Right ventricle myocardium inferior (tissue), 1 donor: Measurements from ENCODE around the gene PTPRN2. TPM values are rescaled to one million over a fixed set of nuclear protein-coding genes. Genes with fewer than 3 reads are reported as not detected.
"Not testable (repeated sequence)": the region's sequence is repeated elsewhere in the genome, so short reads cannot be mapped to it uniquely, and the experiment has no call there.

Experiments used
- ATAC-seq: fragments of 200-7000 bp; cut with Tn5 transposase; one replicate; pipeline ENCODE4 v1.9.1; 2020; ENCODE audit warnings: mild to moderate bottlenecking, moderate library complexity
- DNase-seq: peaks from one replicate; pipeline ENCODE4 v3.0.0; 2021; ENCODE audit errors: missing footprints
- intact Hi-C: fragments of 100-400 bp; cut with DNase I; formaldehyde crosslinking; loops from one replicate; pipeline ENCODE4 v1.11.0; 2022
- total RNA-seq: library from RNA; stranded (reverse); fragmentation: NEBNext Ultra II Directional; extraction: Animal tissue kit (Norgen Biotek cat#: 25700); gene quantifications from one replicate; pipeline ENCODE4 v1.2.1, GENCODE V29; 2021
- donor health status: DM: no; HTN: yes; CAD: no; lungs with severe emphysema.

Gene PTPRN2
- total RNA-seq, 1 donor from 2014 or later = 1.6 TPM

GRCh38 chr7:158458716-158459282 is 128.8 kb downstream of the PTPRN2 start:
- ATAC-seq = no peak
- intact Hi-C loops = no loop called here
- DNase-seq = no peak

DNA sequence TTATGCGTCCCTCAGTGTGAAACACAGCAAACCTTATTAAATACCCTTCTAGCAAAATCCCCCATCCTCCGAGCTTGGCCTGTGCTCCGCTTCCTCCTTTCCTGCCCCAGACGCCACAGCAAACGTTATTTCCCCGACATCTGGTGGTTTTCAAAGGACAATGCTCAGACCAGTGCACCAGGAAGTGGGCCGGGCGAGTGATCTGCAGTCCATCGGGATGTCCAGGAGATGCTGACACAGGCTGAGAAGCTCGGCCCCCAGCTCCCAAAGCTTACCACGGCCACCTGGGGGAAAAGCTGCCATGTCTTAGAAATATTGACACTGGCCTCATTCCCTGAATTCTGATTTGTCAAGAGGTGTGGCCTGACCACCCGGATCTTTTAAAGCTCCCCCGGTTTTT is 129.5 kb downstream of the PTPRN2 start:
- ATAC-seq (no peak), DNase-seq (no peak)

GRCh38 chr7:158457586-158457985 is 130.0 kb downstream of the PTPRN2 start:
- DNase-seq, ATAC-seq, intact Hi-C loops: not testable (repeated sequence)

More for the DNA sequence above, 129.5 kb downstream of the PTPRN2 start:
- intact Hi-C loops = no loop called here

GRCh38 chr7:158454631-158455030 is 133.0 kb downstream of the PTPRN2 start:
- ATAC-seq (no peak), DNase-seq (no peak)
- intact Hi-C loops = no loop called here

- DNase-seq = no peak
- ATAC-seq = no peak
Observed at GRCh38 chr7:158453663-158454062, 134.0 kb downstream of the PTPRN2 start.

DNA sequence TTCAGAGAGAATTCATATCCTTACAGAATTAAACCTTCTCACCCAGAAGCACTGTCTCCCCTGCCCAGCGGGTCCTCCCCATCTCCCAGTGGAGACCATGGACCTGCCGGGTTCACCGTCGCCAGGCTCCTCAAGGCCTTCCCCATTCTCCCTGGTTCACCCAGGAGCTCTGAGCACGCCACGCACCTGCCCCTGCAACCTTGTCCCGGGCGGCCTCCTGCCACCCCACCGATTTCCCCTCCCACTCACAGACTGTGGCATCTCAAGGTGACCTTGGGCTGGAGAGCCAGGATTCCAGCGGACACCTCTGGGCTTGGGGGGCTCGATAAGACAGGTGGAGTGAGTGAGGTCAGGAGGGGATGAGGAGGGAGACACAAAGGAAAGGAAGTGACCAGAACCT is 135.3 kb downstream of the PTPRN2 start:
- intact Hi-C loops = no loop called here
- DNase-seq (no peak), ATAC-seq (no peak)

More at GRCh38 chr7:158453663-158454062, 134.0 kb downstream of the PTPRN2 start:
- intact Hi-C loops = no loop called here

DNA sequence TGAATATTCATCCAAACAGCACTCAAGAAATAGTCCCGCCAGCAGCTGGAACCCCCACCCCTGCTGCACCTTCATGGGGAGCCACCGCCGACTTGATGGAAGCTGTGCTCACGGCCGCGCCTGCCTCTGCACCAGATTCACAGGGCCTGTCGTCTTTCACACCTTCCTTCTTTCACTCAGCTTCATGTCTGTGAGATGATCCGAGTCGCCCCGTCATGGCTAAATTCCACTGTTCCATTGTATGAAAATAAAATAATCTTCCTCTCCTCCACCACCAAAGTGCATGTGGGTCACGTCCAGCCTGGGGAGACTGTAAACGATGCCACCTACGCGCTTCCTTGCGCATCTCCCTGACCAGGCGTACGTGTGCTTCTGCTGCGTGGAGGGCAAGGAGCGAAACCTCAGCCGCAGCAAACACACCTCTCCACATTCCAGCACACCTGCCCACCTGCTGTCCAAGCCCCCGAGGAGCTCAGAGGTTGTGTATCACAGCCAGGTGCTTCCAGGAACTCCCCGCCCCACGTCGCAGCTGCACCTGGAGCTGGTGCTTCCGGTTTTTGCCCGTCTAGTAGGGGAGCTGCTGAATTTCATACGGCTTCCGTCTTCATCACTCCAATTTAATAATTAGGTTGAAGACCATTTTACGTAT is 137.0 kb downstream of the PTPRN2 start:
- ATAC-seq (no peak), DNase-seq (no peak)
- intact Hi-C loops = no loop called here

GRCh38 chr7:158449942-158450341 is 137.7 kb downstream of the PTPRN2 start:
- intact Hi-C loops = no loop called here
- DNase-seq (no peak), ATAC-seq (no peak)

- DNase-seq = no peak
- ATAC-seq = no peak
- intact Hi-C loops = no loop called here
Observed at GRCh38 chr7:158449266-158449665, 138.4 kb downstream of the PTPRN2 start.

DNA sequence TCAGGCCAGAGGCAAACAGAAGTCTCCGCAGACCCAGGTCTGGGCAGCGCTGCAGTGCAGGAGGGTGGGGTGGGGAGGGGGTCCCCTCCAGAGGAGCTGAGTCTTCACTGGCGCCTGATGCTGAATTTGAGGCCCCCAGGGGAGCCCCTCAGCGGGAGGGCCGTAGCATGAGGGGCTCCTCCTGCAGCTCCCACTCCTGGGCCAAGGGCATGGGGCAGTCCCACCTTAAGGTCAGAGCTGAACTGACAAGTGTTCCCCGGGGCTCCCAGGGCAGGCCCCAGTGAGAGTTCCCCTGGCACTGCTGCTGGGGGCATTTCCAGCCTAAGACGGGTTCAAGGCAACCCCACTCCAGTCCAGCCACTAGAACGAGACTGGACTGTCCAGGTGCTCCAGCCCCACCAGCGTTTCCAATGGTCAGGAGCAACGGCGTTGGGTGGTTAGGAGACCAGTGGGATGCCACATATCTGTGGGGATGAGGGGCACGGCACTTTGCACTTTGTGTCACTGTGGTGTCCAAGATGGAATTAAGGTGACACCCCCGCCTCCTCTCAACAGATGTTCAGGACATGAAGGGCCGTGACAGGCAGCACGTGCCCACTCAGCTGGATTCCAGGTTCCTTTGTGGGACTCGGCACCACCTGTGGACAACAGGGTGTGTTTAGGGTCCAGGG is 139.1 kb downstream of the PTPRN2 start:
- DNase-seq (no peak), ATAC-seq (no peak)
- intact Hi-C loops = no loop called here

DNA sequence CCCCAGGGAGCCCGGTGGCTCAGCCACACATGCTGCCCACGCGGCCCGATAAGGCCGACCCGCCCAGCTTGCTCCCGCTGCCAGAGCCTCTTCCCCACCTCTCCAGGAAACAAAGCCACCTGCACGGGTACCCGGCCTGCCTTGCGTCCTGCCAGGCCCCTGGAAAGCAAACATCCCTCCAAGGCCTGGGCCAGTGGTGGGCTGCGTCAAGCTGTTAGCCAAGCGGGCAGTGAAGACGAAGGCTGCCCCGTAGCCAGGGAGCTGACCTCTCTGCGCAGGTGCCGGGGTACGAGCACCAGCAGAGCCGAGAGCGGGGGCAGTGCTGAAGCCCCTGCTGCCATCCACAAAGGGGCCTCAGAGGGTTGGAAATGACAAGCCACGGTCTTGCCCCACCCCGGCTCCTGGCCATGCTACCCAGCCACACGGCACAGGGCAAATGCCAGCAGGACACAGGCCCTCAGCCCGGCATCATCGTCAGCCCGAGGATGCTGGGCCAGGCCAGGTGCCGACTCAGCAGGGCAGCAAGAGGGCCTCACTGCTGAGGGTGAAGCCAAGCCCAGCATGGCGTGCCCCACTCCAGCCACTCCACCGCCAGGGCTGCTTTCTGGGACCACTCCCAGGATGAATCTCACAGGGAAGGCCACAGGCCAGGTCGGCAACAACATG is 140.0 kb downstream of the PTPRN2 start:
- DNase-seq (no peak), ATAC-seq (no peak)
- intact Hi-C loops = no loop called here

DNA sequence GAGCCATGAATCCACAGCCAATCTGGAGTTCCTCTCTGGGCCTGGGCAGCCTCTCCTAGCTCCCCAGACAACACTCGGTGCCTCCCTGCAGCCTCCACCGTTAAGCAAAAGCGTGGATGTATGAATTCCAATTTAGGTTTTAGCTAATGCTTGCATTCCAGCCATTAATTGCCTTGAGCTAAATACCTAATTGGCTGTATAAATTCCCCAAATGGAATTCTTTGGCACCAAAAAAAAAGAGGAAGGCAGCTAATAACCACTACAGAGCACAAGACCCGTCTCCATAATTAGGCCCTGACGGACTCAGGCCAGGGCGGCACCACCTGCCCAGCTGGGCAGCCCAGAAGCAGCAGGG is 140.5 kb downstream of the PTPRN2 start:
- DNase-seq (no peak), ATAC-seq (no peak)
- intact Hi-C loops = no loop called here

DNA sequence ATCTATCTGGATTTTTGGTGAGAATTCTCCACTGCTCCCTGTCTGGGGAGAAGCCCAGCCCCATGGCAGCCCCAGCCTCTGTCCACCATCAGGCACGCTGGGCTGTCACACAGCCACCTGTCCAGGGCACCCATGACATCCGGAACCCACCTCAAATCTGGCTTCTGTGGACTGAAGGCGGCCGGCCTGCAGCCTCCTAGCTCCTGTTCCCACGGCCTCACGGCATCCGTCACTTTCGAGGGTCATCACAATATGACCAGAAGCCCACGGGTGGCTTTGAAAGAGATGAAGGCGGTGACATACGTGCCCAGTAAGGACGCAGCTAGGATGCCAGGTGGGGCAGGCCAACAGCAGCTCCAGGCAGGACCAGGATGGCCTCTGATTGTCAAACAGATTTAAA is 140.9 kb downstream of the PTPRN2 start:
- intact Hi-C loops = no loop called here
- DNase-seq (no peak), ATAC-seq (no peak)

DNA sequence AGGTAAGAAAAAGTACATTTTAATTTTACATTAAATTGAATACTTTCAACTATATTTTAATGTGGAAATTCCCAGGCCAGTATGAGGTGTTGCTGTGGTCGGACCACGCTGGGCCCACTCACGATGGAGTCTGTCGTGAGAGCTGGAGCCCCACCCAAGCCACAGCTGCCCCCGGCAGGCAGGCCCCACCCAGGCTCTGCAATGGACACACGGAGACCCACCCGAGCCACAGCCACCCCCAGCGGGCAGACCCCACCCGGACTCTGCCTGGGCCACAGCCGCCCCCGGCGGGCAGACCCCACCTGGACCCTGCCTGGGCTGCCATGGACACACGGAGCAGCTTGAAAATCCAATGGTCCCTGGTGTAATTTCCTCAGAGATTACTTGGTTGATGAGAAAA is 141.3 kb downstream of the PTPRN2 start:
- DNase-seq (no peak), ATAC-seq (no peak)
- intact Hi-C loops = no loop called here

- ATAC-seq = no peak
- intact Hi-C loops = no loop called here
- DNase-seq = no peak
Observed at GRCh38 chr7:158445421-158446175, 142.0 kb downstream of the PTPRN2 start.

- no peak for ATAC-seq
Observed at GRCh38 chr7:158444501-158445420, 142.9 kb downstream of the PTPRN2 start.

GRCh38 chr7:158443688-158444483 is 143.7 kb downstream of the PTPRN2 start:
- intact Hi-C loops = no loop called here
- ATAC-seq = no peak
- no peak for DNase-seq

More at GRCh38 chr7:158444501-158445420, 142.9 kb downstream of the PTPRN2 start:
- intact Hi-C loops = no loop called here
- no peak for DNase-seq
